Neural cell (in vitro differentiated cells): ENCODE data around the gene OXLD1.

Source experiments
- EP300 ChIP-seq: fragments of 450-650 bp; conservative IDR thresholded peaks from 2 replicates; pipeline ENCODE4 v1.6.1; 2014; ENCODE audit warnings: antibody characterized with exemption, mild to moderate bottlenecking, moderate library complexity; ENCODE audit not compliant: poor library complexity, severe bottlenecking
- EZH2 ChIP-seq: fragments of 200-600, 300-800 bp; shearing (Covaris generic), sonication (generic); IDR thresholded peaks from 2 replicates; pipeline ENCODE4 v1.6.1; 2014; ENCODE audit warnings: antibody characterized with exemption, low read length, borderline replicate concordance, mild to moderate bottlenecking; ENCODE audit not compliant: insufficient read depth, poor library complexity, severe bottlenecking
- MXI1 ChIP-seq: fragments of 450-650 bp; conservative IDR thresholded peaks from 2 replicates; pipeline ENCODE4 v1.6.1; 2014; ENCODE audit warnings: antibody characterized with exemption, mild to moderate bottlenecking; ENCODE audit not compliant: poor library complexity, severe bottlenecking
- POLR2AphosphoS5 ChIP-seq: IDR thresholded peaks from 2 replicates; pipeline ENCODE4 v1.6.1; 2012
- RAD21 ChIP-seq: fragments of 450-650 bp; conservative IDR thresholded peaks from 2 replicates; pipeline ENCODE4 v1.6.1; 2014; ENCODE audit warnings: antibody characterized with exemption, mild to moderate bottlenecking, moderate library complexity
- SMC3 ChIP-seq: fragments of 450-650 bp; conservative IDR thresholded peaks from 2 replicates; pipeline ENCODE4 v1.6.1; 2014; ENCODE audit warnings: antibody characterized with exemption, mild to moderate bottlenecking, moderate library complexity; ENCODE audit not compliant: poor library complexity
- TAF1 ChIP-seq: IDR thresholded peaks from 2 replicates; pipeline ENCODE4 v1.6.1; 2012; ENCODE audit warnings: low read depth
- TF ChIP-seq, protein P1 (sequence below): fragments of 450-650 bp; IDR thresholded peaks from 2 replicates; pipeline ENCODE4 v1.5.1; 2014; ENCODE audit warnings: antibody characterized with exemption, mild to moderate bottlenecking, moderate library complexity; ENCODE audit not compliant: poor library complexity, severe bottlenecking
- TF ChIP-seq, protein P2 (sequence below): IDR thresholded peaks from 2 replicates; pipeline ENCODE4 v1.6.1; 2012; ENCODE audit warnings: borderline replicate concordance

DNA sequence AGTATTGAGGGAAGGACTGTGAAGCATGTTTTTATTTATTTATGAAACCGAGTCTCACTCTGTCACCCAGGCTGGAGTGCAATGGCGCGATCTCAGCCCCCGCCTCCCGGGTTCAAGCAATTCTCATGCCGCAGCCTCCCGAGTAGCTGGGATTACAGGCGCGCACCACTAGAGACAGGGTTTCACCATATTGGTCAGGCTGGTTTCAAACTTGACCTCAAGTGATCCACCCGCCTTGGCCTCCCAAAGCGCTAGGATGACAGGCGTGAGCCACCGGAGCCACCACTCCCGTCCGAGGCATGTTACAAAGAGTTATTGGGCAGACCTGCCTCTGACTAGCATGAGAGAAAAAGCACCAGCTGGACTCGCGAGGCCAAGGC is 39.8 kb upstream of the OXLD1 start:
- TF ChIP-seq, protein P1, sequence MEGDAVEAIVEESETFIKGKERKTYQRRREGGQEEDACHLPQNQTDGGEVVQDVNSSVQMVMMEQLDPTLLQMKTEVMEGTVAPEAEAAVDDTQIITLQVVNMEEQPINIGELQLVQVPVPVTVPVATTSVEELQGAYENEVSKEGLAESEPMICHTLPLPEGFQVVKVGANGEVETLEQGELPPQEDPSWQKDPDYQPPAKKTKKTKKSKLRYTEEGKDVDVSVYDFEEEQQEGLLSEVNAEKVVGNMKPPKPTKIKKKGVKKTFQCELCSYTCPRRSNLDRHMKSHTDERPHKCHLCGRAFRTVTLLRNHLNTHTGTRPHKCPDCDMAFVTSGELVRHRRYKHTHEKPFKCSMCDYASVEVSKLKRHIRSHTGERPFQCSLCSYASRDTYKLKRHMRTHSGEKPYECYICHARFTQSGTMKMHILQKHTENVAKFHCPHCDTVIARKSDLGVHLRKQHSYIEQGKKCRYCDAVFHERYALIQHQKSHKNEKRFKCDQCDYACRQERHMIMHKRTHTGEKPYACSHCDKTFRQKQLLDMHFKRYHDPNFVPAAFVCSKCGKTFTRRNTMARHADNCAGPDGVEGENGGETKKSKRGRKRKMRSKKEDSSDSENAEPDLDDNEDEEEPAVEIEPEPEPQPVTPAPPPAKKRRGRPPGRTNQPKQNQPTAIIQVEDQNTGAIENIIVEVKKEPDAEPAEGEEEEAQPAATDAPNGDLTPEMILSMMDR, result no peak
- TF ChIP-seq, protein P2, sequence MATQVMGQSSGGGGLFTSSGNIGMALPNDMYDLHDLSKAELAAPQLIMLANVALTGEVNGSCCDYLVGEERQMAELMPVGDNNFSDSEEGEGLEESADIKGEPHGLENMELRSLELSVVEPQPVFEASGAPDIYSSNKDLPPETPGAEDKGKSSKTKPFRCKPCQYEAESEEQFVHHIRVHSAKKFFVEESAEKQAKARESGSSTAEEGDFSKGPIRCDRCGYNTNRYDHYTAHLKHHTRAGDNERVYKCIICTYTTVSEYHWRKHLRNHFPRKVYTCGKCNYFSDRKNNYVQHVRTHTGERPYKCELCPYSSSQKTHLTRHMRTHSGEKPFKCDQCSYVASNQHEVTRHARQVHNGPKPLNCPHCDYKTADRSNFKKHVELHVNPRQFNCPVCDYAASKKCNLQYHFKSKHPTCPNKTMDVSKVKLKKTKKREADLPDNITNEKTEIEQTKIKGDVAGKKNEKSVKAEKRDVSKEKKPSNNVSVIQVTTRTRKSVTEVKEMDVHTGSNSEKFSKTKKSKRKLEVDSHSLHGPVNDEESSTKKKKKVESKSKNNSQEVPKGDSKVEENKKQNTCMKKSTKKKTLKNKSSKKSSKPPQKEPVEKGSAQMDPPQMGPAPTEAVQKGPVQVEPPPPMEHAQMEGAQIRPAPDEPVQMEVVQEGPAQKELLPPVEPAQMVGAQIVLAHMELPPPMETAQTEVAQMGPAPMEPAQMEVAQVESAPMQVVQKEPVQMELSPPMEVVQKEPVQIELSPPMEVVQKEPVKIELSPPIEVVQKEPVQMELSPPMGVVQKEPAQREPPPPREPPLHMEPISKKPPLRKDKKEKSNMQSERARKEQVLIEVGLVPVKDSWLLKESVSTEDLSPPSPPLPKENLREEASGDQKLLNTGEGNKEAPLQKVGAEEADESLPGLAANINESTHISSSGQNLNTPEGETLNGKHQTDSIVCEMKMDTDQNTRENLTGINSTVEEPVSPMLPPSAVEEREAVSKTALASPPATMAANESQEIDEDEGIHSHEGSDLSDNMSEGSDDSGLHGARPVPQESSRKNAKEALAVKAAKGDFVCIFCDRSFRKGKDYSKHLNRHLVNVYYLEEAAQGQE, result no peak
- TF ChIP-seq POLR2AphosphoS5, result no peak
- TF ChIP-seq MXI1, result no peak
- no peak for TF ChIP-seq EZH2
- no peak for TF ChIP-seq EP300
- no peak for TF ChIP-seq TAF1
- no peak for TF ChIP-seq SMC3
- no peak for TF ChIP-seq RAD21
